KBM-7 (cell line): Measurements from ENCODE around the gene LTK.

ENCODE experiments used
- DNase-seq: peaks from one replicate; pipeline ENCODE4 v3.0.0-alpha.2; 2015
- in situ Hi-C: fragments of 300-500 bp; cut with MboI; formaldehyde crosslinking; loops from 2 replicates; pipeline ENCODE4 v1.14.3; 2020; ENCODE audit warnings: low sequenced_read_pairs, low pct_unique_long_range_greater_than_20kb, mixed read lengths

Gene LTK

GRCh38 chr15:41501931-41502794 lies 11.5 kb downstream of the LTK start:
- in situ Hi-C loops = no loop called here
- DNase-seq = no peak

DNA sequence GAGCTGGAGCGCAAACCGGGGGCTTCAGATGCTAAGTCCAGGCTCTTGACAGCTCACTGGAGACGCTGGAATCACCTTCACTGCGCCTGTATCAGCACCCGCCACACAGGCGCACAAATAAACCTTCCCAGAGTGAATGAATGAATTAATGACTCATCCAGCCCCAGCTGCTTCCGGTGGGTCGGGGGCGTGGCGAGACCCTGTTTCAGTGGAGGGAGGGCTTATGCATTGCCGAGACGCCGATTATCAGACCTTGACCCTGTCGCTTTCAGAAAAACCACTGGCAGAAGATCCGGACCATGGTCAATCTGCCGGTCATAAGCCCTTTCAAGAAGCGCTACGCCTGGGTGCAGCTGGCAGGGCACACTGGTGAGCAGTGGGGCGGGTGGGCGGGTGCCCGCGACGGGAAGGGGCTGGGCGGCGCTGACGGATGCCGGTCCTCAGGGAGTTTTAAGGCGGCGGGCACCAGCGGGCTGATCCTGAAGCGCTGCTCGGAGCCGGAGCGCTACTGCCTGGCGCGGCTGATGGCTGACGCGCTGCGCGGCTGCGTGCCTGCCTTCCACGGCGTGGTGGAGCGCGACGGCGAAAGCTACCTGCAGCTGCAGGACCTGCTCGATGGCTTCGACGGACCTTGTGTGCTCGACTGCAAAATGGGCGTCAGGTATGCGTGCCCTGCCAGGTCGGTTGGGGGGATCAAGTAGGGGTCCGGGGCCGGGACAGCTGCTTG lies 12.3 kb downstream of the LTK start:
- in situ Hi-C loops = no loop called here
- DNase-seq = no peak

- in situ Hi-C loops = no loop called here
- DNase-seq = no peak
Measured at GRCh38 chr15:41499109-41499851, 14.3 kb downstream of the LTK start.

- in situ Hi-C loops = no loop called here
- DNase-seq = no peak
Measured at GRCh38 chr15:41498657-41499056, 15.0 kb downstream of the LTK start.

GRCh38 chr15:41495736-41496599 lies 17.7 kb downstream of the LTK start:
- in situ Hi-C loops = no loop called here
- DNase-seq = no peak

DNA sequence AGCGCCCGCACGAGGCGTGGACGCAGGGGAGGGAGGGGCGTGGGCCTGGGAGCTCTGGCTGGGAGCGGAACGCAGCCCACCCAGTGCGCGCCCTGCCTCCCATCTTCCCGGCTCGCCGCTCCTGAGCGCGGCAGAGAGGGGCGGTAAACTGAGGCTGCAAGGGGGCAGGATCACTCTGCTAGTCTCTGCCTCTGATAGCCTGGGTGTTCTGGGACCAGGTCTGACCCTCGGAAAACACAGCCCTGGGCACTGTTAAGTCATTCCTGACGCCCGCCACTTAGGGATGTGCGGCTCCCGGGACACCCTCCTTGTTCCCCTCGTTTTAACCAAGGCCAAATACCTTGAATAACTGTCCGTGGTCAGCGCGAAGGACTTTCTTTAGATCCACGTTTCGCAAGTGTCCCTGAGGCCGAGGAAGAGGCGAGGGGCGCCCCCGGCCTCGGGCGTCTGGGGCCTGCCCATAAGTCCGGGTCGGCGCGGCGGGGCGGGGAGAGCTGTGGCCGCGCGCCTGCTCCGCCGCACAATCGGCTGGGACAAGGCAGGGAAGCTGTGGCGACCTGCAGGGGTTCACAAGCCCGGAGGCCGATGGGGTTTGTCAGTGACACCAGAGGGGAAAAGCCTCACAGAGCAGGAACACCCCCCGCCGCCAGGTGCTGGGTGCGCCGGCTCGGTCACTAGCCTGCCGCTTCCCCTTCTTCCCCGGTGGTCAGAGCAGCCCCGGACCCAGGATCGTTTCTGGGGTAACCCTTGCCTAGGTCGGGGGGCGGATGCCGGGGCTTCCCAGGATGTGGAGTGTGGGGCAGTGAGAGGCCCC lies 18.5 kb downstream of the LTK start:
- in situ Hi-C loops = no loop called here
- no peak for DNase-seq

- in situ Hi-C loops = no loop called here
Measured at GRCh38 chr15:41494190-41494921, 19.3 kb downstream of the LTK start.

GRCh38 chr15:41493902-41494189 lies 19.8 kb downstream of the LTK start:
- no peak for DNase-seq
- in situ Hi-C loops = no loop called here

More at GRCh38 chr15:41494190-41494921, 19.3 kb downstream of the LTK start:
- DNase-seq = peak; percentile 32

DNA sequence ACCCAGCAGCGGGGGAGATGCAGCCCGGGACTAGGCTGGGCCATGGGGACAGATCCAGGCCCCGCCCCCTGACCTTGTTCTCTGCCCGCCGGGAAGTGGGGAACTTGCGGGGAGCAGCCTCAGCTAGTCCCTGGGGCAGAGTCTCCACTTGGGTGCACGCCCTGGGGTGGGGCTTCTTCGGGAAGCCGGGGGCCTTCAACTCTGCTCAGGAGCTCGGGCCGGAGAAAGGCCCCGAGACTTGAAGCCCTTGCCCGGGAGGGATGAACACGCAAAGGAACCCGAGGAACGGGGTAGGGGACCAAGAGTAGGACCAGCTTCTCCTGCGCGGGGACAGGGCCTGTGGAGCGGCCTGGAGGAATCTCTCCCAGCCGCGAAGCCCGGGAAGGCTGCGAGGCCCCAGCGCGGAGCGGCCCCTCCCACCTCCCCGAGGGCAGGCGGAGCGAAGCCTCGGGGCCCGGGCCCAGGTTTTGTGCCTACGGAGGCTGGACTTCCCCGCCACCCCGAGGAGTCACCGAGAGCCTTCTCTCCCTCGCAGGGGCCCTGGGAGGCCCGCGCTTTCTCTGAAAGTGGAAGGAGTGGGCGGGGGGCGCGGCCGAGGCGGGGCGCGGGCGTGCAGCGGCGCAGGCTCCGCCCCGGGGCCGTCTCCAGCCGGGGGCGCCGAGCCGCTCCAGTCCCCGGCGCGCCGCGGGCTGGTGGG lies 20.3 kb downstream of the LTK start, which contains the start of gene ITPKA:
Gene ITPKA (plus strand): TSS at position 670 of the 697 bp plus-strand sequence. CDS start 54 bp downstream, outside the sequence.
- in situ Hi-C loops = no loop called here

GRCh38 chr15:41492597-41493204 lies 20.9 kb downstream of the LTK start:
- no peak for DNase-seq
- in situ Hi-C loops = no loop called here

More for the DNA sequence above, 20.3 kb downstream of the LTK start, which contains the start of gene ITPKA:
- DNase-seq = peak; percentile 88

DNA sequence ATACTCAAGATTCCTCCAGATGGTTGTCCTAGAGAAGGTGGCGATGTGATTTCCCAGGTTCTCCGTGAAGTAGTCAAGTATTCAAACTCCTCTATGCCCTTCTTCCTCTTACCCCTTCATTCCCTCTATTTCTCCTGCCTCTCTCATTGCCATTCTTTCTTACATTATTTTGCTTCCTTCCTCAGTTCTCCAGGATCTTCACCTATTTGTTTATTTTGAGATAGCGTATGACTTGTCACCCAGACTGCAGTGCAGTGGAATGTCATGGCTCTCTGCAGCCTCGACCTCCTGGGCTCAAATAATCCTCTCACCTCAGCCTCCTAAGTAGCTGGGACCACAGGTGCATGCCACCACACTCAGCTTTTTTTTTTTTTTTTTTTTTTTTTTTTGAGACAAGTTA lies 21.7 kb downstream of the LTK start:
- in situ Hi-C loops = no loop called here
- DNase-seq = no peak

- in situ Hi-C loops = no loop called here
- DNase-seq = peak; percentile 37
Measured at GRCh38 chr15:41490355-41490754, 23.3 kb downstream of the LTK start.

DNA sequence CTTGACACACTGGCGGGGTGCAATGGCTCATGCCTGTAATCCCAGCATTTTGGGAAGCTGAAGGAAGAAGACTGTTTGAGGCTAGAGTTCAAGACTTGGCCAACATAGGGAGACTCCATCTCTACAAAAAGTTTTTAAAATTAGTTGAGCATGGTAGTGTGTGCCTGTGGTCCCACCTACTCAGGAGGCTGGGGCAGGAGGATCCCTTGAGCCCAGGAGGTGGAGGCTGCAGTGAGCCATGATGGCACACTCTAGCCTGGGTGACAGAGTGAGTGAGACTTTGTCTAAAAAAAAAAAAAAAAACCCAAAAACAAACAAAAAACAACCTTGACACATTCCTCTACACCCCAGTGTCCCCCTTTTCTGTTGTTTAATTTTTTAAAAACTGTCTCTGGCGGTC lies 24.0 kb downstream of the LTK start:
- in situ Hi-C loops = no loop called here
- DNase-seq = no peak

DNA sequence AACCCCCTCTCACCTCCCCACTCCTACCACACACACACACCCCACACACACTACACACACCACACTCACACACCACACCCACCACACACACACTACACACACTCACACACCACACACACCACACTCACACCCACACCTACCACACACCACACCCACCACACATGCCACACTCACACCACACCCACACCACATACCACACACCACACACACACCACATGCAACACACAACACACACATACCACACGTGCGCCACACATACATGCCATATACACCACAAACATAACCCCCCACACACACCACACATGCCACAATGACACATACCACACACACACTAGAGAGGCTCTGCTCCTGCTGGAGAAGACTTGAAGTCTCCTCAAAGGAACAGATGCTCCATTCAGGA lies 25.8 kb downstream of the LTK start:
- in situ Hi-C loops = no loop called here
- no peak for DNase-seq

GRCh38 chr15:41487381-41487780 lies 26.2 kb downstream of the LTK start:
- in situ Hi-C loops = no loop called here
- no peak for DNase-seq

- DNase-seq = no peak
- in situ Hi-C loops = no loop called here
Measured at GRCh38 chr15:41486286-41486685, 27.3 kb downstream of the LTK start.
